Measurements from ENCODE around the gene TPD52L1.

The TPD52L1 gene

GRCh38 chr6:125140808-125141207 is 12.8 kb upstream of the TPD52L1 start:
- DNase-seq (ENCODE audit: insufficient read length, low spot score) (no peak), FAIRE-seq (no peak)
- TF ChIP-seq CTCF (IDR thresholded peaks at IDR 0.05; ENCODE audit: insufficient read depth, missing control alignments): no peak

GRCh38 chr6:125142618-125143017 is 11.0 kb upstream of the TPD52L1 start:
- FAIRE-seq (no peak), DNase-seq (ENCODE audit: insufficient read length, low spot score) (no peak)
- no peak for TF ChIP-seq CTCF (IDR thresholded peaks at IDR 0.05; ENCODE audit: insufficient read depth, missing control alignments)

GRCh38 chr6:125144822-125145221 is 8.8 kb upstream of the TPD52L1 start:
- FAIRE-seq (no peak), DNase-seq (ENCODE audit: insufficient read length, low spot score) (no peak)
- TF ChIP-seq CTCF (IDR thresholded peaks at IDR 0.05; ENCODE audit: insufficient read depth, missing control alignments): no peak

- no peak for DNase-seq (ENCODE audit: insufficient read length, low spot score)
- no peak for FAIRE-seq
- TF ChIP-seq CTCF (IDR thresholded peaks at IDR 0.05; ENCODE audit: insufficient read depth, missing control alignments): no peak
These were observed 4.1 kb upstream of the TPD52L1 start for GRCh38 chr6:125149256-125150144.

GRCh38 chr6:125151700-125152099 is 1.9 kb upstream of the TPD52L1 start:
- no peak for TF ChIP-seq CTCF (IDR thresholded peaks at IDR 0.05; ENCODE audit: insufficient read depth, missing control alignments)
- DNase-seq (ENCODE audit: insufficient read length, low spot score) (no peak), FAIRE-seq (peak; percentile 11)

GRCh38 chr6:125154118-125154760 is 666 bp downstream of the TPD52L1 start:
- TF ChIP-seq CTCF (IDR thresholded peaks at IDR 0.05; ENCODE audit: insufficient read depth, missing control alignments): no peak
- FAIRE-seq: no peak
- no peak for DNase-seq (ENCODE audit: insufficient read length, low spot score)

- TF ChIP-seq CTCF (IDR thresholded peaks at IDR 0.05; ENCODE audit: insufficient read depth, missing control alignments): no peak
- DNase-seq (ENCODE audit: insufficient read length, low spot score) (no peak), FAIRE-seq (no peak)
These were observed 1.2 kb downstream of the TPD52L1 start for GRCh38 chr6:125154761-125155135.
